Caco-2 (cell line): Measurements from ENCODE around the gene INTS12. TPM values are rescaled to one million over a fixed set of nuclear protein-coding genes. Genes with fewer than 3 reads are reported as not detected.
"Not testable (repeated sequence)": the region's sequence is repeated elsewhere in the genome, so short reads cannot be mapped to it uniquely, and the experiment has no call there.

ENCODE experiments used
- BruUV-seq: library from RNA; stranded (reverse); fragments of 400-500 nt; replicated peaks from 2 replicates; lab custom pipeline; 2021; lab: Mats Ljungman, UMichigan
- CTCF ChIA-PET: fragments of 300-600 bp; sonication (Branson Sonifier 250); formaldehyde crosslinking; loops from one replicate; lab custom pipeline; 2022; ENCODE audit warnings: antibody characterized with exemption; lab: Charles Lee
- POLR2A ChIA-PET: fragments of 300-600 bp; sonication (Branson Sonifier 250); formaldehyde crosslinking; loops from one replicate; lab custom pipeline; 2022; ENCODE audit warnings: antibody characterized with exemption; lab: Charles Lee
- DNase-seq, 2 experiments: peaks; one replicate each; pipeline versions ENCODE4 v3.0.0 to v3.0.0-alpha.2; 2020 to 2022
- H3K27me3 ChIP-seq: replicated peaks from 2 replicates; pipeline ENCODE4 v1.6.0; 2011; ENCODE audit warnings: low read length; ENCODE audit not compliant: control insufficient read depth, insufficient read depth
- H3K36me3 ChIP-seq: 2 replicates; pipeline ENCODE4 v1.5.1; 2011; ENCODE audit warnings: low read length; ENCODE audit not compliant: control insufficient read depth, insufficient read depth
- H3K4me1 ChIP-seq: fragments of 250-450 bp; sonication (Bioruptor Pico); 2 replicates; pipeline ENCODE4 v1.5.1; 2020; ENCODE audit warnings: mild to moderate bottlenecking
- H3K4me3 ChIP-seq: 2 replicates; pipeline ENCODE4 v1.5.1; 2011; ENCODE audit warnings: low read depth, mild to moderate bottlenecking, control low read depth, low read length
- H3K9me3 ChIP-seq: fragments of 250-450 bp; sonication (Bioruptor Pico); 2 replicates; pipeline ENCODE4 v1.5.1; 2020; ENCODE audit warnings: mild to moderate bottlenecking, moderate library complexity
- H3K27ac Mint-ChIP-seq: one replicate; pipeline ENCODE4 v1.8.0; 2022; ENCODE audit warnings: mixed read lengths; ENCODE audit not compliant: unreplicated experiment
- H3K27me3 Mint-ChIP-seq: one replicate; pipeline ENCODE4 v1.8.0; 2022; ENCODE audit warnings: mixed read lengths; ENCODE audit not compliant: insufficient read depth, unreplicated experiment
- H3K36me3 Mint-ChIP-seq: one replicate; pipeline ENCODE4 v1.8.0; 2022; ENCODE audit warnings: mild to moderate bottlenecking, mixed read lengths; ENCODE audit not compliant: insufficient read depth, unreplicated experiment
- H3K4me1 Mint-ChIP-seq: one replicate; pipeline ENCODE4 v1.8.0; 2022; ENCODE audit warnings: low read depth, mixed read lengths; ENCODE audit not compliant: unreplicated experiment
- H3K4me3 Mint-ChIP-seq: one replicate; pipeline ENCODE4 v1.8.0; 2022; ENCODE audit warnings: mild to moderate bottlenecking, moderate library complexity, mixed read lengths; ENCODE audit not compliant: unreplicated experiment
- H3K9me3 Mint-ChIP-seq: one replicate; pipeline ENCODE4 v1.8.0; 2022; ENCODE audit warnings: mixed read lengths; ENCODE audit not compliant: unreplicated experiment
- CTCF ChIP-seq, 2 experiments: fragments of 200-600 bp in 1 of 2; IDR thresholded peaks; 1 replicate in 1 of 2; 2 replicates in 1 of 2; pipeline versions ENCODE4 v1.5.1 to v1.8.0; 2011 to 2022; ENCODE audit warnings: antibody characterized with exemption in 1 of 2, control low read depth in 1 of 2, inconsistent platforms in 1 of 2, low read depth in 1 of 2, low read length in 1 of 2, mild to moderate bottlenecking in 1 of 2, moderate library complexity in 1 of 2; ENCODE audit not compliant: insufficient read depth in 1 of 2, severe bottlenecking in 1 of 2, unreplicated experiment in 1 of 2
- intact Hi-C: fragments of 100-400 bp; cut with micrococcal nuclease; formaldehyde crosslinking; loops from one replicate; pipeline ENCODE4 v1.10.0; 2022; ENCODE audit not compliant: unreplicated experiment
- total RNA-seq: library from RNA; stranded (reverse); gene quantifications from 2 replicates; pipeline ENCODE4 v1.2.3, GENCODE V29; 2022

Gene INTS12
- total RNA-seq, 1 experiment from 2014 or later, result 16.1 TPM

- TF ChIP-seq CTCF (IDR thresholded peaks at IDR 0.05; ENCODE audit: insufficient read depth in 1 of 2, low read depth in 1 of 2, low read length in 1 of 2, severe bottlenecking in 1 of 2, unreplicated experiment in 1 of 2), result no peak
- H3K4me3 Mint-ChIP-seq, result no peak overlapping the region
- no peaks in the 10 kb centered on the region for H3K4me1 Mint-ChIP-seq
- peaks cover 6% of the 10 kb centered on the region for H3K36me3 Mint-ChIP-seq
- no peaks in the 10 kb centered on the region for H3K9me3 Mint-ChIP-seq
- Histone ChIP-seq H3K27me3 (no peaks in the 10 kb centered on the region), H3K4me1 (no peaks in the 10 kb centered on the region), H3K4me3 (no peak overlapping the region), H3K36me3 (no peaks in the 10 kb centered on the region), H3K9me3 (no peaks in the 10 kb centered on the region)
- H3K27me3 Mint-ChIP-seq, result no peaks in the 10 kb centered on the region
- no peak overlapping the region for H3K27ac Mint-ChIP-seq
- intact Hi-C loops, result no loop called here
- no TSS peak for BruUV-seq
- DNase-seq, result no peak
- CTCF ChIA-PET, result no interaction called here
- POLR2A ChIA-PET, result no interaction called here
Measured at GRCh38 chr4:105698607-105699006, 9.9 kb downstream of the INTS12 start.

DNA sequence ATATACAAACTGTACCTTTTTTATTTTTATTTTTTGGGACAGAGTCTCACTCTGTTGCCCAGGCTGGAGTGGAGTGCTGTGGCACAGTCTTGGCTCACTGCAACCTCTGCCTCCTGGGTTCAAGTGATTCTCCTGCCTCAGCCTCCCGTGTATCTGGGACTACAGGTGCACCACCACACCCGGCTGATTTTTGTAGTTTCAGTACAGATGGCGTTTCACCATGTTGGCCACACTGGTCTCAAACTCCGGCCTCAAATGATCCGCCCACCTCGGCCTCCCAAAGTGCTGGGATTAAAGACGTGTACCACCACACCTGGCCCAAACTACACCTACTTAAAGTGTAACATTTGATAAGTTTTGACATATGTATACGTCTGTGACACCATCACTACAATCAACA, 12.7 kb downstream of the INTS12 start:
- H3K9me3 ChIP-seq, CTCF ChIA-PET, H3K4me3 ChIP-seq, H3K36me3 ChIP-seq, H3K27ac Mint-ChIP-seq, H3K4me1 Mint-ChIP-seq, H3K27me3 Mint-ChIP-seq, BruUV-seq, H3K27me3 ChIP-seq, H3K4me1 ChIP-seq, DNase-seq, intact Hi-C loops, H3K4me3 Mint-ChIP-seq, H3K9me3 Mint-ChIP-seq, POLR2A ChIA-PET: not testable (repeated sequence)
- peaks cover 11% of the 10 kb centered on the region for H3K36me3 Mint-ChIP-seq

DNA sequence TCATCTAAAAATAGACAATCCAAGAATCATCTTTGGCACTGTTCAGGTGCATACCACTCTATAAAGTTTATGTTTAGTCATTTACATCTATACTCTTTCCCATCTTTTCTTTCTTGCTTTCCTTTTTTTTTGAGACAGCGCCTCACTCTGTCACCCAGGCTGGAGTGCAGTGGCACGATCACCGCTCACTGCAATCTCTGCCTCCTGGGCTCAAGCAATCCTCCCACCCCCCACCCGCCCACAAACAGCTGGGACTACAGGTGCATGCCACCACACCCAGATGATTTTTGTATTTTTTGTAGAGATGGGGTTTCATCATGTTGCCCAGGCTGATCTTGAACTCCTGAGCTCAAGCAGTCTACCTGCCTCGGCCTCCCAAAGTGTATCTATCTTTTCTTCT, 13.7 kb downstream of the INTS12 start:
- H3K4me1 Mint-ChIP-seq, H3K27me3 ChIP-seq, H3K4me1 ChIP-seq, H3K36me3 ChIP-seq, DNase-seq, POLR2A ChIA-PET, H3K27me3 Mint-ChIP-seq, H3K27ac Mint-ChIP-seq, H3K36me3 Mint-ChIP-seq, H3K4me3 Mint-ChIP-seq, CTCF ChIA-PET, H3K4me3 ChIP-seq, H3K9me3 Mint-ChIP-seq, intact Hi-C loops, H3K9me3 ChIP-seq, BruUV-seq: not testable (repeated sequence)

- intact Hi-C loops, result no loop called here
- H3K36me3 ChIP-seq, result no peaks in the 10 kb centered on the region
- no peaks in the 10 kb centered on the region for H3K27me3 Mint-ChIP-seq
- no TSS peak for BruUV-seq
- no peaks in the 10 kb centered on the region for H3K4me1 Mint-ChIP-seq
- peaks cover 6% of the 10 kb centered on the region for H3K36me3 Mint-ChIP-seq
- ChIA-PET POLR2A (no interaction called here), CTCF (no interaction called here)
- no peaks in the 10 kb centered on the region for H3K9me3 Mint-ChIP-seq
- no peak for DNase-seq
- H3K4me3 Mint-ChIP-seq, result no peak overlapping the region
- H3K4me3 ChIP-seq, result no peak overlapping the region
- no peaks in the 10 kb centered on the region for H3K4me1 ChIP-seq
- TF ChIP-seq CTCF (IDR thresholded peaks at IDR 0.05; ENCODE audit: insufficient read depth in 1 of 2, low read depth in 1 of 2, low read length in 1 of 2, severe bottlenecking in 1 of 2, unreplicated experiment in 1 of 2), result no peak
- no peak overlapping the region for H3K27ac Mint-ChIP-seq
- H3K9me3 ChIP-seq, result no peaks in the 10 kb centered on the region
- H3K27me3 ChIP-seq, result no peaks in the 10 kb centered on the region
Measured at GRCh38 chr4:105686571-105686970, 21.9 kb downstream of the INTS12 start.
